ENCODE data around the gene MICU1. TPM values are rescaled to one million over a fixed set of nuclear protein-coding genes. Genes with fewer than 3 reads are reported as not detected.
"Not testable (repeated sequence)": the region's sequence is repeated elsewhere in the genome, so short reads cannot be mapped to it uniquely, and the experiment has no call there.

MICU1 gene
- total RNA-seq, 2 experiments from 2014 or later, result 29.6 to 36.1 TPM

DNA sequence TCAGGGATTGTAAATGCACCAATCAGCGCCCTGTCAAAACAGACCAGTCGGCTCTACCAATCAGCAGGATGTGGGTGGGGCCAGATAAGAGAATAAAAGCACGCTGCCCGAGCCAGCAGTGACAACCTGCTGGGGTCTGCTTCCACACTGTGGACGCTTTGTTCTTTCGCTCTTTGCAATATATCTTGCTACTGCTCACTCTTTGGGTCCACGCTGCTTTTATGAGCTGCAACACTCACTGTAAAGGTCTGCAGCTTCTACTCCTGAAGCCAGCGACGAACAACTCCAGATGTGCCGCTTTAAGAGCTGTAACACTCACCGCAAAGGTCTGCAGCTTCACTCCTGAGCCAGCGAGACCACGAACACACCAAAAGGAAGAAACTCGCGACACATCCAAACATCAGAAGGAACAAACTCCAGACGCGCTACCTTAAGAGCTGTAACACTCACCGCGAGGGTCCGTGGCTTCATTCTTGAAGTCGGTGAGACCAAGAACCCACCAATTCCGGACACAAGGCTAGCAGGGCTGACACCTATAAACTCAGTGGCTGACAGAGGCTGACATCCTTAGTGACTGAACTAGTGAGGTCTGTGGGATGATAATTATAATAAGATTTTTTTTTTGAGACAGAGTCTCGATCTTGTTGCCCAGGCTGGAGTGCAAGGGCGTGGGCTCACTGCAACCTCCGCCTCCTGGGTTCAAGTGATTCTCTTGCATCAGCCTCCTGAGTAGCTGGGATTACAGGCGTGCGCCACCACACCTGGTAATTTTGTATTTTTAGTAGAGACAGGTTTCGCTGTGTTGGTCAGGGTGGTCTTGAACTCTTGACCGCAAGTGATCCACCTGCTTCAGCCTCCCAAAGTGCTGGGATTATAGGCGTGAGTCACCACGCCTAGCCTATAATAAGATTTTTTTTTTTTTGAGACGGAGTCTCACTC, 298.9 kb downstream of the MICU1 start:
- peak overlapping the region; percentile 99 for H3K4me3 Mint-ChIP-seq
- peaks cover 16% of the 10 kb centered on the region for H3K36me3 Mint-ChIP-seq (ENCODE audit: low read depth)
- peak overlapping the region; percentile 97 for H3K27ac Mint-ChIP-seq
- not testable (repeated sequence) for H3K9me3 Mint-ChIP-seq, H3K27me3 Mint-ChIP-seq
- peaks cover 82% of the 10 kb centered on the region for H3K4me1 Mint-ChIP-seq
- CTCF ChIA-PET, result interaction anchor here (0.7 to 6.1 kb wide), 22 partner anchors 8 to 279 kb away, joined by 3 to 65 read pairs (median 8); partner anchors contain the start of genes ANAPC16, ASCC1 and DDIT4
- peak; percentile 85 for DNase-seq
- POLR2A ChIA-PET, result interaction anchor here (0.7 to 12.9 kb wide), 22 partner anchors 8 to 488 kb away, joined by 3 to 225 read pairs (median 5); partner anchors contain the start of genes DDIT4 and SPOCK2

DNA sequence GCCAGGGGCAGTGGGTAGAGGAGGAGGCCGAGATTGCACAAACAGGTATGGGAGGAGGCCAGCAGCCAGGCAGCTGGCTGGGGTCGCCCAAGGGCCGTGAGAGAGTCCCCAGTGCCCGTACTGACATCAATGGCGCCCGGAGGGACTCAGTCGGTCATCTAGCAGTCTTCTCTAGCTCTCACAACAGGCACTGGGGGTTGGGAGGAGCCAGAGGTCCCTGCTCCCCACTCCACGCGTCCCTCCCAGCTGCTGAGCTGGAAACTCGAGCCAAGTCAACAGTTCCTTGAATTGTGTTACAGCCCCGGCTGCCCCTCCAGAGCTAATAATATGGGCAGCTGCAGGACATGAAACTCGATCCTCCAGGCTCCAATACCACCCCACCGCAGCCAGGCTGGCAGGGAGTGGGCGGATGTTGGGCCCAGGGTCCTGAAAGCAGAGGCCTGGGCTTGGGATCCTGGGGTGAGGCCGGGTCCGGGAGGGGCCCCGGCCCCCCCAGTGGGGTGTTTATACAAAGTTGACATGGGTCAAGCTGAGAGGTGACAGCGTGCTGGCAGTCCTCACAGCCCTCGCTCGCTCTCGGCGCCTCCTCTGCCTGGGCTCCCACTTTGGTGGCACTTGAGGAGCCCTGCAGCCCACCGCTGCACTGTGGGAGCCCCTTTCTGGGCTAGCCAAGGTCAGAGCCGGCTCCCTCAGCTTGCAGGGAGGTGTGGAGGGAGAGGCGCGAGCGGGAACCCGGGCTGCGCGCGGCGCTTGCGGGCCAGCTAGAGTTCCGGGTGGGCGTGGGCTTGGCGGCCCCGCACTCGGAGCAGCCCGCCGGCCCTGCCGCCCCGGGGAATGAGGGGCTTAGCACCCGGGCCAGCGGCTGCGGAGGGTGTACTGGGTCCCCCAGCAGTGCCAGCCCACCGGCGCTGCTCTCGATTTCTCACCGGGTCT, 300.4 kb downstream of the MICU1 start:
- H3K4me3 Mint-ChIP-seq, H3K27me3 Mint-ChIP-seq, H3K9me3 Mint-ChIP-seq, DNase-seq: not testable (repeated sequence)
- ChIA-PET POLR2A (interaction anchor here (1.1 to 12.9 kb wide), 13 partner anchors 10 to 238 kb away, joined by 3 to 225 read pairs (median 6); partner anchors contain the start of genes DDIT4 and SPOCK2), CTCF (interaction anchor here (0.7 to 6.1 kb wide), 16 partner anchors 7 to 277 kb away, joined by 3 to 65 read pairs (median 8); partner anchors contain the start of genes ANAPC16, ASCC1 and DDIT4)
- peaks cover 82% of the 10 kb centered on the region for H3K4me1 Mint-ChIP-seq
- H3K27ac Mint-ChIP-seq, result peak overlapping the region; percentile 6
- H3K36me3 Mint-ChIP-seq (ENCODE audit: low read depth), result peaks cover 16% of the 10 kb centered on the region

DNA sequence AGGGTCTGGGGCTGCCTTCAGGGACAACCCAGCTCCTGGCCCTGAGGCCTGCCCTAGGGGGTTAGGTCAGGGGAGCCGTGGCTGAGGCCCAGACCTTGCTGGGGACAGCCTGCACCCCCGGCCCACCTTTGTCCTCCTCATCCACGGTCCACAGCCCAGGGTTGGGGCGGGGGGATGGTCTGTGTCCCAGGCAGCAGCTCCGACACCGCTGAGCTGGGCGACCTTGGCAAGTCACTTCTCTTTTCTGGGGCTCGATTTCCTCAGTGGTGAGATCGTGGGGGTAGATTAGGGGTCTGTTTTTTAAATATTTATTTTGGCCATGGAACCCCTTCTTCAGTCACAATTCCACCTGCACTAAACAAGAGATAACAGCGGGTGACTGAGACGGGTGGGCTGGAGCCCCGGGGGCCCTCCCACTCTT, 302.1 kb downstream of the MICU1 start:
- DNase-seq, result no peak
- peaks cover 16% of the 10 kb centered on the region for H3K36me3 Mint-ChIP-seq (ENCODE audit: low read depth)
- ChIA-PET CTCF (interaction anchor here (4.0 kb wide), 1 partner anchor 8 kb away, joined by 20 read pairs; no protein-coding TSS in a partner anchor), POLR2A (interaction anchor here (5.1 to 14.4 kb wide), 5 partner anchors 10 to 235 kb away, joined by 31 to 448 read pairs (median 104); partner anchors contain the start of genes DDIT4 and SPOCK2)
- peaks cover 75% of the 10 kb centered on the region for H3K4me1 Mint-ChIP-seq
- H3K27me3 Mint-ChIP-seq, result no peaks in the 10 kb centered on the region
- H3K27ac Mint-ChIP-seq, result peak overlapping the region; percentile 35
- peaks cover 4% of the 10 kb centered on the region for H3K9me3 Mint-ChIP-seq
- no peak overlapping the region for H3K4me3 Mint-ChIP-seq

DNA sequence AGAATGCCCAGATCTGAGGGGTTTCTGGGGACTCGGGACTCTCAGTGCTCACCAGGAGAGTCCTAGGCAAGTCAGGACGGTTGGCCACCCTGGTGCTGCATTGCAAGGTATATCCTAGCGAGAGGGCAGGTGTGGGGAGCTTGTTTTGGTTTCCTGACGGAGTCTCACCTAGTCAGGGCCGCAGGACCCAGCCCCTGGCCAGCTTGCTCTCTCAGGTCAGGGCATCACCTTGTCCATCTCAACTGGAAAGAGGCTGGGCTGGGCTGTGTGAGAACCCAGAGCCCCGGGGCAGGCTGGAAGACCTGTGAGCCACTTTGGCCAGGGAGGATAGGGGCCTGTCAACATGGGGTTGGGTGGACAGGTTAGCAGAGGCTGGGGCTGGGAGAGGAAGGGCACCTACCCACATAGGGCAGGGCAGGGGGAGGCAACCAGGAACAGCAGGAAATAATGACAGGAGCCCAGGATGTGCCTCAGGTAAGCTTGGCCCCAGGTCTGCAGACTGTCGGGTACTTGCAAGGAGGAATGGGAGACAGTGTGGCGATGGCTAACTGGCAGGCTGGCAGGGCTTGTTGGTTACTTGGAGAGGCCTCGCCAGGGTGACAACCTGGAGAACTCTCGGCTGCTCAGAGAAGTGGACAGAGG, 302.6 kb downstream of the MICU1 start:
- H3K27me3 Mint-ChIP-seq, result no peaks in the 10 kb centered on the region
- no peak for DNase-seq
- H3K4me1 Mint-ChIP-seq, result peaks cover 75% of the 10 kb centered on the region
- ChIA-PET CTCF (interaction anchor here (0.9 to 4.0 kb wide), 3 partner anchors 9 to 19 kb away, joined by 3 to 20 read pairs (median 3); no protein-coding TSS in a partner anchor), POLR2A (interaction anchor here (1.9 to 14.4 kb wide), 6 partner anchors 10 to 234 kb away, joined by 8 to 448 read pairs (median 75); partner anchors contain the start of genes DDIT4 and SPOCK2)
- peak overlapping the region; percentile 98 for H3K27ac Mint-ChIP-seq
- peaks cover 4% of the 10 kb centered on the region for H3K9me3 Mint-ChIP-seq
- peaks cover 16% of the 10 kb centered on the region for H3K36me3 Mint-ChIP-seq (ENCODE audit: low read depth)
- no peak overlapping the region for H3K4me3 Mint-ChIP-seq

DNA sequence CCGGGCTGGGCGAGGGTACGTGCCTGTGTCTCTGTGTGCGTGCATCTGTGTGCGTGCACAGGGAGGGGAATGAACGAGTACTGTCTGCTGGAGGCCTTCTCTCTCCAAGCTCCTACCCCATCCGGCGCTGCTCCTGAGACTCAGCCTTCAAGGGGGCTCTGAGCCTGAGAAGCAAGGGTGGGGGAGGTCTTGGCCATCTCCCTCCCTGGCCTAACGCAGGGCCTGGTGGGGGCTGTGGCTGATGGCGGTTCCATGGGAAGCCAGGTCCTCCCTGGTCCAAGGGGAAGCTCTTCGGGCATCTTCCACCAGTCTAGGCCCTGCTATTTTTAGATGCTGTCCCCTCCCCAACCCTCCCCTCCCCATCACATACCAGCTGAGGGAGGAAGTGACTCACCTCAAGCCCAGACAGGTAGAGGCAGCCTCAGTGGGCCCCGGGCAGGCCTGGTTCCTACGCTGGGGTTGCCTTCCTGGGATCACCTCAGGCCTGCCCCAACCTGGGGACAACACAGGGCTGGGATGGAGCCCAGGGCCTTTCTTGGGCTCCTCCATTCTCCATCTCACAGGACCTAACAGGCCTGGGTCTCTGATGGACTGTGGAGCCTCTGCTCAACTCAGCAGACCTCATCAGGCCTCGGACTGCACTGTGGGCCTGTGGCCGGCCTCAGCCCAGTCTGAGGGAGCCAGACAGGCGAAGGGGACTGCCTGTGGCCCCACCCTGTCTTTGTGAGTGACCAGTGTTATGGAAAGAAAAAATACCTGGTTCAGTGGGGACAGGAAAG, 303.4 kb downstream of the MICU1 start:
- ChIA-PET CTCF (interaction anchor here (0.6 to 4.5 kb wide), 8 partner anchors 10 to 75 kb away, joined by 3 to 32 read pairs (median 5); partner anchors contain the start of gene DDIT4), POLR2A (interaction anchor here (0.6 to 14.4 kb wide), 10 partner anchors 11 to 259 kb away, joined by 3 to 448 read pairs (median 27); partner anchors contain the start of genes ANAPC16, ASCC1, DDIT4 and SPOCK2)
- Mint-ChIP-seq H3K9me3 (peaks cover 4% of the 10 kb centered on the region), H3K4me1 (peaks cover 72% of the 10 kb centered on the region), H3K27me3 (no peaks in the 10 kb centered on the region), H3K36me3 (ENCODE audit: low read depth) (peaks cover 11% of the 10 kb centered on the region), H3K27ac (peak overlapping the region; percentile 98), H3K4me3 (no peak overlapping the region)
- peak; percentile 55 for DNase-seq

DNA sequence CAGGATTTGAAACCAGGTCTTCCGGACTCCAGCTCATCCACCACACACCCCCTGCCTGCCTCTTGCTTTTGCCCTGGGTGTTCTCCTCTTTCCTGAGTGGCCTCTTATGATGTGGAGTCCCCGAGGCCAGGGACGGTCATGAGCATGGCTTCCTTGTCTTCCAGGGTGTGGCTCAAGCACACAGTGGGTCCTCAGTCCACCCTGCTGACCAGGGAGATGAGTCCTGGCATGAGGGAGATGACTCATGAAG, 303.9 kb downstream of the MICU1 start:
- ChIA-PET CTCF (interaction anchor here (0.6 to 4.5 kb wide), 7 partner anchors 10 to 74 kb away, joined by 3 to 32 read pairs (median 5); partner anchors contain the start of gene DDIT4), POLR2A (interaction anchor here (0.6 to 14.4 kb wide), 11 partner anchors 8 to 258 kb away, joined by 3 to 448 read pairs (median 23); partner anchors contain the start of genes ANAPC16, ASCC1, DDIT4 and SPOCK2)
- no peak for DNase-seq
- H3K9me3 Mint-ChIP-seq, result peaks cover 4% of the 10 kb centered on the region
- no peak overlapping the region for H3K4me3 Mint-ChIP-seq
- peaks cover 76% of the 10 kb centered on the region for H3K4me1 Mint-ChIP-seq
- peaks cover 10% of the 10 kb centered on the region for H3K36me3 Mint-ChIP-seq (ENCODE audit: low read depth)
- peak overlapping the region; percentile 98 for H3K27ac Mint-ChIP-seq
- H3K27me3 Mint-ChIP-seq, result no peaks in the 10 kb centered on the region

DNA sequence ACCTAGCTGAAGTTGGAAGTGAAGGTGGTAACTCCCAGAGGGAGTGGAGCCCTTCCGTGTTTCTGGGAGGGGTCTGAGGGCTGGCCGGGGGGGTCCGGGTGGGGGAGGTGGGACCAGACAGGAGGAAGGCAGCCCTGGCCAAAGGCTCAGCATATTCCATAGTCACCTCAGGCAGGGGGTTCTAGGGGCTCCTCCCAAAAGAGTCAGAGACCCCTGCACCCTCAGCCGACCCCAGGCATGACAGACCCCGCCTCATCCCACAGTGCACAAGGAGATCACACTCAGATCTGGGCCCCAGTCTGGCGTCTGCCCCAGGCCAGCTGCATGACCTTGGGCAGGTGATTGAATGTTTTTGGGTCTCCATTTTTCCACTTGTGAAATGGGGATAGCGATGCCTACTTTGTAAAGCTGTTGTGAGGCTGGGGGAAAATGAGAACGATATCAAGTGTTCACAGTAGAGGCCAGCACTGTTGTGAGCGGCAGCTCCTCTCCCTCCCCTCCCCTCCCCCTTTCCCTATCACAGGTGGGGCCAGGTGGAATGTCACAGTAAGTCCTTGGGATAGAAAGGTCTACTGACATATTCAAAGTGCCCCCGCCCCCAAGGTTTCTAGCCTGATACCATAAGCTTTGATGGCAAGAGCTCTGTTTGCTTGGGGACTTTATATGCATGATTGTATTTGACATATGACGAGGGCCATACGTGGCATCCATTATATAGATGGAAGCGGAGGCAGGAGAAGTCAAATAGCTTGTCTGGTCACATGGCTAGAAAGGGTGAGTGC, 304.4 kb downstream of the MICU1 start:
- peaks cover 5% of the 10 kb centered on the region for H3K36me3 Mint-ChIP-seq (ENCODE audit: low read depth)

DNA sequence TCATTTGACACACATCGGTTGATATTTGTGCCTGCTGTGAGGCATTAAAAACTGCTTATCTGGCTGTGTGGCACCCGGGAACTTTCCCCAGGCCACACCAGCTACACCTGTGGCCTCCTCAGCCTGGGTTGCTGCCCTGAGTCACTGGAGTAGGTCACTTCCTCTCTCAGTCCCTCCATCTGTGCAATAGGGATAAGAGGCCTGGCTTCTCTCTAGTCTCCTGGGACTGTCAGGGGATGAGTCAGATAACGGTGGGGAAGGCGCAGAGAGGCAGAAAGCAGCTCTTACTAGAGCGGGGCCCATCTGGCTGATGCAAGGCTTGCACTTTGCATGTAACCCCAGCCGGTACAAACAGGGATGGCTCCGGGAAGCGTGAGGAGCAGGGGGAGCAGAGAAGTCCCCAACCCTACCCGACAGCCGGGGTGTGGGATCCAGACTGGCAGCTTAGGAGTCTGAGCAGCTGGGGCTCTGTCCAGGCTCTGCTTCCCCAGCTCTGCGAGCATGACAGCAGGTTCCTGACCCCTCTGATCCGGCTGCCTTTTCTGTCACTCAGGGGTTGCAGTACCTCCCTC, 305.1 kb downstream of the MICU1 start:
- H3K4me3 Mint-ChIP-seq, result peak overlapping the region; percentile 71
- CTCF ChIA-PET, result interaction anchor here (0.6 to 4.5 kb wide), 14 partner anchors 11 to 272 kb away, joined by 3 to 32 read pairs (median 6); partner anchors contain the start of gene DDIT4

More for the DNA sequence above, 304.4 kb downstream of the MICU1 start:
- no peak for DNase-seq
- Mint-ChIP-seq H3K9me3 (peaks cover 2% of the 10 kb centered on the region), H3K27me3 (no peaks in the 10 kb centered on the region), H3K27ac (peak overlapping the region; percentile 98), H3K4me3 (no peak overlapping the region), H3K4me1 (peaks cover 76% of the 10 kb centered on the region)
- ChIA-PET CTCF (interaction anchor here (0.6 to 4.5 kb wide), 12 partner anchors 11 to 74 kb away, joined by 3 to 32 read pairs (median 6); partner anchors contain the start of gene DDIT4), POLR2A (interaction anchor here (1.2 to 14.4 kb wide), 14 partner anchors 8 to 233 kb away, joined by 3 to 448 read pairs (median 17); partner anchors contain the start of genes ANAPC16, ASCC1, DDIT4 and SPOCK2)

DNA sequence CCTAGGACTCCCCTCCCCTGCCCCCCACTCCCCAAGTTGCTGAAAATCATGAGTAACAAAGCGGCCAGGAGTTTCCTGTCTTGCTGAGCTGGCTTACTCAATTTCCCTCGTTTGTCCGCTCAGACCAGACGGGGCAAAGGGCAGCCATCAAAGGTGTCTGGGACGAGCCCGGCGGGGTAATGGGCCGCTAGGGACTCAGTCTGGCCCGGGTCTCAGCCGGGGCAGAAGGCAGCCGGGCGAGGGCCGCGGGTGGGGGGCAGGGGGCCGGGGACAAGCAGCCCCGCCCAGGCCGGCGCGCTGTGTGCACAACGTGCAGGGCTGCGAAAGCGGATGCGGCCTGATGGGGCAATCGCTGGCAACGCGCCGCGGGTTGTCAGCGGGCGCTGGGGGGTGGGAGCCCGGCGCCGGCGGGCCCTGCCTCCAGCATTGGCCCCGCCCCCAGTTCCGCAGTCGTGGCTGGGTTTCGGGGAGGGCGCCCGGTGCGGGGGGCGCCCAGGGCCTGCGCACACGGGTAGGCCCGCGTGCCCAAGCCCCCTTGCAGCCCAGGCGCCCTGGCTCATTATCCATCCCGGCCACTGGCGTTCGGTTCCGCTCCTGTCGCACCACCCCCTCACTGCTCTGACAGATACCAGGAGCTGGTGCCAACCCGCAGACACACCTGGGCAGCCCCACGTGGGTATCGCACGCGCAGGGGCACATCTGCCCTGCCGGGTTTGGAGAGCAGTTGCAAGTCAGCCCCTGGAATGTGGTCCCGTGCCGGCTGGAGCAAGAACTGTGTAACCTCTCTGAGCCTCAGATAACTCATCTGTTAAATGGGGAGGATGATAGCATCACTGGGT, 306.2 kb downstream of the MICU1 start:
- POLR2A ChIA-PET, result interaction anchor here (0.9 to 14.4 kb wide), 19 partner anchors 8 to 551 kb away, joined by 3 to 448 read pairs (median 4); partner anchors contain the start of genes ANAPC16, ASCC1, DDIT4 and SPOCK2
- peaks cover 5% of the 10 kb centered on the region for H3K36me3 Mint-ChIP-seq (ENCODE audit: low read depth)
- no peaks in the 10 kb centered on the region for H3K9me3 Mint-ChIP-seq
- H3K27ac Mint-ChIP-seq, result peak overlapping the region; percentile 98
- H3K4me1 Mint-ChIP-seq, result peaks cover 81% of the 10 kb centered on the region
- peak overlapping the region; percentile 76 for H3K4me3 Mint-ChIP-seq
- no peaks in the 10 kb centered on the region for H3K27me3 Mint-ChIP-seq
- peak; percentile 92 for DNase-seq
- CTCF ChIA-PET, result interaction anchor here (0.6 to 4.5 kb wide), 17 partner anchors 12 to 422 kb away, joined by 3 to 32 read pairs (median 4); partner anchors contain the start of gene DDIT4

More for the DNA sequence above, 305.1 kb downstream of the MICU1 start:
- peaks cover 79% of the 10 kb centered on the region for H3K4me1 Mint-ChIP-seq
- POLR2A ChIA-PET, result interaction anchor here (0.9 to 14.4 kb wide), 13 partner anchors 8 to 232 kb away, joined by 3 to 448 read pairs (median 23); partner anchors contain the start of genes ANAPC16, ASCC1, DDIT4 and SPOCK2
- H3K36me3 Mint-ChIP-seq (ENCODE audit: low read depth), result peaks cover 8% of the 10 kb centered on the region
- peak overlapping the region; percentile 98 for H3K27ac Mint-ChIP-seq
- H3K9me3 Mint-ChIP-seq, result no peaks in the 10 kb centered on the region
- no peaks in the 10 kb centered on the region for H3K27me3 Mint-ChIP-seq
- DNase-seq, result peak; percentile 73

Data from activated CD4-positive, alpha-beta memory T cell treated with anti-CD3 and anti-CD28 coated beads, Interleukin-2, amount 10 ng/mL, durations not matched to agents 7 days and 5 days (primary cell).